SHP77 (cell line): ENCODE results near the gene RASGRP3.
A peak's percentile ranks its signal among the peaks of the same experiment; 100 is the strongest.

Experiments
- DNase-seq, 2 experiments: peaks; one replicate each; lab custom pipeline; 2025; lab: John Stamatoyannopoulos, UW

RASGRP3 gene

DNA sequence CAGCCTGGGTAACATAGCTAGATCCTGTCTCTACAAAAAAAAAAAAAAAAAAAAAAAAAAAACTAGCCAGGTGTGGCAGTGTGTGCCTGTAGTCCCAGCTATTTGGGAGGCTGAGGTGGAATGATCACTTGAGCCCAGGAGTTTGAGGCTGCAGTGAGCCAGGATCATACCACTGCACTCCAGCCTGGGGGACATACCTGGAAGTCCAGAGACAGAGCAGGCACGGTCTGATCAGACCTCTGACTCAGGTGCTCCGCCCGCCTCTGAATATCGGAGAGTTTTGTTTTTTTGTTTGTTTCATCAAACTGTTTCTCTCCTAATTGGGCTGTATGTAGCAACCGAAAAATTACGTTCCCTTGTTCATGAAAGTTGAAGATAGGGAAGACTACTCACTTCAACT lies 49.2 kb downstream of the RASGRP3 start:
- no peak for DNase-seq

GRCh38 chr2:33526132-33526531 lies 49.7 kb downstream of the RASGRP3 start:
- DNase-seq = no peak

GRCh38 chr2:33526921-33527320 lies 50.5 kb downstream of the RASGRP3 start:
- no peak for DNase-seq

DNA sequence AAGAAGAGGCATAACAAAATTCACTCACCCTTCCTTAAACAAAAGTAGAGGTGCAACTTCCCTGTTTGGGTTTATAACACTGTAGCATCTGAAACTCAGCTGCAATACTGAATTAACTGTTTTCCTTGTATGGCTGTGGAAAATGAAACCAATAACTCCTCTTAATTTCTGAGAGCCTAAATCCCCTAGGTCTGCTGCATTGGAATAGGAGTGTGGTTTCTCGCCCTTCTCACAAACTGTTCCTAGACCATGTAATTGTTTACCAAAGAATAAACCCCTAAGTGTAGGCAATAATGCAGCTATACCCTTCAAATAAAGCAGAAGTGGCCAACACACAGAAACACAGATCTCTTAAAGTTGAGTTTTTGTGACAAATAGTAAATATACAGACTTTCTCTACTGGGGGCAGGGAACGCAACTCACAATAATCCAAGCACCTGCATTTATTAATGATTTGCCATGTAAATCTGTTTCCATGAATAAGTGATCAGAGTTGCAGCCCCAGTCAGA lies 52.0 kb downstream of the RASGRP3 start:
- no peak for DNase-seq

DNA sequence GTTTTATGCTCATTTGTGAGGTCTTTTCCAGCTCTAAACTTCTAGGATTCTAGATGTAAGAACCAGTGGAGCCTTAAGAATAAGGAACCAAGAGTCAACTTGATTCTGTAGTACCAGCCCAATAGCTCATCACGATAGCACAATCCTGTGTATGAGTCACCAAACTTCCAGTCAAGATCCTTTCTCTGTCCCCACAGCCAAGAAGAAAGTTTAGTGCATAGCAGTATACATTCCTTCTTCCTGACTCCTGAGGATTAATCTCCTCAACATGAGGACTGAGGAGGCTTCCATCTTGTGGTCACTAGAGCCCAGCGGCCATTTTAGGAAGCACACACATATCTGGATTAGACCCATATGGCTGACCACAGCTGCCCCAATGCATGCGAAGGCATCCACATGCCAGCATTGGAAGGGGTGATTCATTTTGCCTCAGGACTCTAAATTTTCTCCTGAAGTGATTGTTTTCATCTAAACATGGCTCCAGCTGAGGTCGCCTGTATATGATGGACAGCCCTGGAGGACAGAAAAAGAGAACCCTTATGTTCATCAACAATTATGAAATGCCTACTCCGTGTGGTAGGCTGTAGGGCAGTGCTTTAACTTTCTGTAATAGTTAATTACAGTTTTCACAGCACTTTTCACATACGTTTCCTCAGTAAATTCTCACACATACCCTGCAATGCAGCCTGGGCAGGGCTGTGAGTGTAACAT lies 53.5 kb downstream of the RASGRP3 start:
- no peak for DNase-seq

- DNase-seq = no peak
Observed at GRCh38 chr2:33530690-33531548, 54.5 kb downstream of the RASGRP3 start.

DNA sequence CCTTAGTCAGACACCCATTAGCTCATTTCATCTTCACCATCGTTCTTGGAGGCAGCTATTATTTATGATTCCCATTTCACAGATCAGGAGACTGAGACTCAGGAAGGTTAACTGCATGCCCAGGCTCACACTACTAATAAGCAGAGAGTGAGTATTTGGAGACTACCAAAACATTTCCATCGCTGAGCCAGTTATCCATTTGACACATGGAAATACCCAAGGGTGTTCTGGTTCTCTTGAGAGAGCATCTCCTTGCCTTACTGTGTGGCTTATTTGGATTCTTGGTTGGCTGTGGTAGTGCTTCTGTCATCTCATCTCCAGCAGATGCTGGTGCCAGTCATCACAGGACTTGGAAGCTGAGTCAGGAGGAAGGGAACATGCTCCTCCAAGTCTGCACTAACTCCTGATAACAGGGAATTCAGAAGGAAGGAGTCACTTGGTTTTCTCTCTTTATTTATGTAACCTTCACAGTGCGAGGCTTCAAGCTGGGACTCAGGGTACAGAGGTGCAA lies 55.2 kb downstream of the RASGRP3 start:
- DNase-seq = no peak

- no peak for DNase-seq
Observed at GRCh38 chr2:33532146-33532545, 55.7 kb downstream of the RASGRP3 start.

GRCh38 chr2:33532966-33533365 lies 56.5 kb downstream of the RASGRP3 start:
- DNase-seq = no peak

GRCh38 chr2:33535421-33535820 lies 59.0 kb downstream of the RASGRP3 start:
- DNase-seq = peak; percentile 6 to 27

GRCh38 chr2:33541243-33541642 lies 64.8 kb downstream of the RASGRP3 start:
- DNase-seq = no peak

GRCh38 chr2:33550206-33550605 lies 73.8 kb downstream of the RASGRP3 start:
- no peak for DNase-seq

- no peak for DNase-seq
Observed at GRCh38 chr2:33552758-33553461, 76.5 kb downstream of the RASGRP3 start.

DNA sequence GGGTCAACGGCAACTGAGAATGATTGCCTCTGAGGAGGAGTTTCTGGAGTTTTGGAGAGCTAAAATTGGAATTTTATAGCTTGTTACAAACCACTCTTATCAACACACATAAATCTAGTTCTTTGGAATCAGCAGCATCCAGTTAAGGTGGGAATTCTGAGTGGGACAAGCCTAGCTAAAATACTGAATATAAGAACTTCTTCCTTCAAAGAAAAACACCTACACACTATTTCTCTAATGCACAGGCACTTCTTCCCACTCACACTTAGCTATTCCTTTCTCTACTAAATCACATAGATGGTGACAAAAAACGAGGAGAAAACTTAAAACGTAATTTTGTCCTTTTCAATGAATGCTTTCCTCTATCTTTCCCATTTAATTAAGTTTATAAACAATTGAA lies 79.2 kb downstream of the RASGRP3 start:
- no peak for DNase-seq

DNA sequence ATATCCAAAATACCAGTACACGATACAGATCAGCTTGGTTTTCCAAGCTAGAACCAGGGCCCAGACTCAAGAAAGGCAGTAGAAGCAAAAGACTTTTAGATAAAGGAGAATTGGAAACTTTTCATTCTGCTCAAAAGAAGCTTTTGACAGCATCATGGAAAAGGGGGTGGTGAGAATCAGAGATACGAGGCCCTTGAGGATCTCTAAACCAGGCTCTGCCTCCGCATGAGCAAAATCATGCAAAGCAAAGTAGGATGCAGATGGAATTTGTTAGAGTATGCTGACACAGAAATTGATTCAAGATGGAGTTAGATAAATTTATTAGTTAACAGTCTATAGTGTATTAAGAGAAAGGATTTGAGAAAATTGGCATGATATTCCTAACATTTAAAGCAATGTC lies 82.9 kb downstream of the RASGRP3 start:
- DNase-seq = no peak

DNA sequence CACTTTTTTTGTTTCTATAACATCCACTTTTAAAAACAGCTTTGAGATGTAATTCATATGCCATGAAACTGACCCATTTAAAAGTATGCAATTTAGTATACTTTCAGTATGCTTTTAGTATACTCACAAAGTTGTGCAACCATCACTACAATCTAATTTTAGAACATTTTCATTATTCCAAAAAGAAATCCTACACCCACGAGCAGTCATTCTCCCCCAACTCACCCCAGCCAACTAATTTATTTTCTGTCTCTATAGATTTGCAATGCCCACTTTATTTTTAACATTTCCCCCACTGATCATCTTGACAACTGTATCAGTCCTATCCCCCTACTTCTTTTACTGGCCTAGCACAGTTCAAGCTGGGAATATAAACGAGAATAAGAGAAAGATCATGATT lies 83.6 kb downstream of the RASGRP3 start:
- no peak for DNase-seq

DNA sequence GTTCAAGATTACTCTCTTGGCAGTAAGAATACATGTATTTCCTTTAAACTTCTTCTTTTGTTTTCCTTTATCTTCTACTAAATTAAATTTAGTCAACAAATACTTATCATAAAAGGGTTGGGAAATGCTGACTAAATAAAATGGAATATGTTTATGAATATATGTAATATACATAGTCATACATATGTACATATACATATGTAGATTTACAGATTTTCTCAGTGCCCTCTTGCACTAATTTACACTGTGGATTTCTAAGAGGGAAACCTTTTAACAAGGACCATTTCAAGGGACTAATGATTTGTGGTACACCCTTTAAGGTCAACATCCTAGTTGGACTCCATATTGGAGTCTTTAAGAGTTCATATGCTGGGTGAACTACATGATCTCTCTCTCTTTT lies 85.4 kb downstream of the RASGRP3 start:
- no peak for DNase-seq

DNA sequence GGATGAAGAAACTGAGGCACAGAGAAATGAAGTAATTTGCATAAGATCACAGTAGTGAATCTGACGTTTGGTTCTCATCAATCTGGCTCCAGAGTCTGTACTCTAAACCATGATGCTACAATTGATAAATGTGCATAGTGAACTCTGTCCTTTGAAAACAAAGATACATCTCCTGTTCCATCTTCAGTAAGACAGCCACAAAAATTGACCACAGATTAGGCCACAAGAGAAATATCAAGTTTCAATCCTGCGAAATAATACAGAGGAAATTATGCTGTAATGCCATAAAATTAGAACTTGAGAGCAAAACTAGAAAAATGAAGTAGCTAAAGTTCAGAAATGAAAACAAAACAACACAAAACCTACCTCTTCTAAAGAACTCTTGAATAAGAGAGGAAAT lies 94.2 kb downstream of the RASGRP3 start:
- no peak for DNase-seq

- no peak for DNase-seq
Observed at GRCh38 chr2:33573657-33574056, 97.2 kb downstream of the RASGRP3 start.

- DNase-seq = no peak
Observed at GRCh38 chr2:33577084-33577483, 100.6 kb downstream of the RASGRP3 start.

GRCh38 chr2:33577668-33578067 lies 101.2 kb downstream of the RASGRP3 start:
- DNase-seq = no peak

DNA sequence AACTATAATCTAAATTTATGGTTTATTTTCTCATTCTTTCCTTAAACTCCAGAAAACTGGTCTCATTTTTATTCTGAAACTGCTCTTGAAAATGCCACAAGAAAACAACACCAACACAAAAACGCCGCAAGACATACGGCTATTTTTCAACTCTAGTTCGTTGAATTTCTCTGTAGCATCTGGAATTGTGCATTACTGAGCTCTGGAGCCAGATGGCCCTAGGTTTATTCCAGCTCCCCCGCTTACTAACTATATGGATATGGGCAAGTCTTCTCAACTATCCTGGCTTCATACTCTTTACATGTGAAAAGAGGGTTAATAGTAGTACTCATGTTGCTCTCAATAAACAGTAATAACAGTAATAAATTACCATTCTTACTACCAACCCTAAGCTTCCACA lies 102.8 kb downstream of the RASGRP3 start:
- no peak for DNase-seq
